Measurements from ENCODE around the gene COPS9. TPM values are rescaled to one million over a fixed set of nuclear protein-coding genes. Genes with fewer than 3 reads are reported as not detected.

Gene COPS9
- total and polyA plus RNA-seq, 12 donors = 63.7 to 469 (median 152) TPM

DNA sequence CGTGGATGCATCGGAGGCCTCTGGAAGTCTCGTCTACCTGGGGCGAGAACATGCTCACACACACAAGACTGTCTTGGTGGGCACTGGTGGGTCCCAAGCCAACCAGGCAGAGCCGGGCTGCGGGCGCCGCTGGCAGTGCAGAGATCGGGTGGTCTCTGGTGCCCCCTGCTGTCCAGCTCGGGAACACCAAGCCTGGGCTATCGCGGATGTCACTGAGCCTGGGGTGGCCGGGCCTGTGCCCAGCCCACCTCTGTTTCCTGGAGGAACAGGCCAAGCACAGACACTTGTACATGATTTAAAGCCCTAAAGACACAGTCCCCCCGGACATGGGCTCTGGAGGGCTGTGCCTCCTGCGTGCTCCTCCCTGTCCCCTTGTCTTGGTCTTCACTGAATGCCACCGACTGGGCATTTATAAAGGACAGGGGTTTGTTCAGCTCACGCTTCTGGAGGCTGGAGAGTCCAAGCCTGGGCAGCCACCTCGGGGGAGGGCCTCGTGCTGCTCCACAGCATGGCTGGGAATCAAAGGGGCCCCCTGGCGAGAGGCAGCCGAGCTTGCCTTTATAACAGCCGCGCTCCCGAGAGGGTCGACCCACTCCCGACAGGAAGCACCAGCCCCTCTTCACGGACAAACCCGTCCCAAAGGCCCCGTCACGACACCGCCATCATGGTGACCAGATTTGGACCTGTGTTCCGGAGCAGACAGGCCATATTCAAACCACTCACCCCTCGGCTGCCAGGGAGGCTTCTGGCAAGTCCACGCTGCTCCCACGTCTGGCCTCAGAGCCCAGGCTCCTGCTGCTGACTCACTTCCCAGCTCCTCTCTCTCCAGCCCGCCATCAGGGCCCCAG, 7.9 kb upstream of the COPS9 start:
- H3K4me1 ChIP-seq (replicated peaks in 1 of 2) = no peaks in the 10 kb centered on the region
- H3K36me3 ChIP-seq (replicated peaks in 1 of 2) = no peaks in the 10 kb centered on the region
- peaks cover 4% of the 10 kb centered on the region for H3K27me3 ChIP-seq
- DNase-seq = peak; percentile 49 to 85 (median 71)
- TF ChIP-seq, protein P1, sequence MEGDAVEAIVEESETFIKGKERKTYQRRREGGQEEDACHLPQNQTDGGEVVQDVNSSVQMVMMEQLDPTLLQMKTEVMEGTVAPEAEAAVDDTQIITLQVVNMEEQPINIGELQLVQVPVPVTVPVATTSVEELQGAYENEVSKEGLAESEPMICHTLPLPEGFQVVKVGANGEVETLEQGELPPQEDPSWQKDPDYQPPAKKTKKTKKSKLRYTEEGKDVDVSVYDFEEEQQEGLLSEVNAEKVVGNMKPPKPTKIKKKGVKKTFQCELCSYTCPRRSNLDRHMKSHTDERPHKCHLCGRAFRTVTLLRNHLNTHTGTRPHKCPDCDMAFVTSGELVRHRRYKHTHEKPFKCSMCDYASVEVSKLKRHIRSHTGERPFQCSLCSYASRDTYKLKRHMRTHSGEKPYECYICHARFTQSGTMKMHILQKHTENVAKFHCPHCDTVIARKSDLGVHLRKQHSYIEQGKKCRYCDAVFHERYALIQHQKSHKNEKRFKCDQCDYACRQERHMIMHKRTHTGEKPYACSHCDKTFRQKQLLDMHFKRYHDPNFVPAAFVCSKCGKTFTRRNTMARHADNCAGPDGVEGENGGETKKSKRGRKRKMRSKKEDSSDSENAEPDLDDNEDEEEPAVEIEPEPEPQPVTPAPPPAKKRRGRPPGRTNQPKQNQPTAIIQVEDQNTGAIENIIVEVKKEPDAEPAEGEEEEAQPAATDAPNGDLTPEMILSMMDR (IDR thresholded peaks at IDR 0.05) = peak; percentile 81 to 96 (median 91)
- TF ChIP-seq POLR2A (IDR thresholded peaks at IDR 0.05) = no peak
- 38 to 61% (median 41%) methylated on average over 13 to 36 of the region's 36 CpGs for WGBS, 4 donors
- H3K4me3 ChIP-seq = no peak overlapping the region
- no peaks in the 10 kb centered on the region for H3K9me3 ChIP-seq (replicated peaks in 1 of 3)
- intact Hi-C loops (cut with DNase I) = loop anchor here (2.0 to 5.0 kb wide), 2 partner anchors 82 to 83 kb away; no protein-coding TSS in a partner anchor
- H3K27ac ChIP-seq = no peak overlapping the region

DNA sequence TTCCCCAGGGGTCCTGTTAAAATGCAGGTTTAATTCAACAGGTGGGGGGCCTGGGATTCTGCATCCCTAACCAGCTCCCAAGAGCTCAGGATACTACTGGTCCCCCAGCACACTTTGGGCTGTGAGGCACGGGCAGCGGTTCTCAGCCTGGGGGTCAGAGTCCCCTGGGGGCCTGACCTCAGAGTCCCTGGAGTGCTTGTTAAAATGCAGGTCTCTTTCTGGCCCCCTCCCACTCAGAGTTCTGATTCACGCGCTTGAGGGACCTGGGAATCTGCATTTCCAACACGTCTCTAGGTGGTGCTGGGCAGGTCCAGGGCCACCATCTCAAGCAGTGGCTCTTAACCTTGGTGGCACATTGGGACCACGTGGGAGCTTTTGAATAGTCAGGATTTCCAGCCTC, 7.2 kb upstream of the COPS9 start:
- no peak overlapping the region for H3K4me3 ChIP-seq
- DNase-seq = no peak
- no peak overlapping the region for H3K27ac ChIP-seq
- 58 to 81% (median 67%) methylated on average over 4 to 6 of the region's 6 CpGs for WGBS, 4 donors
- peaks cover 4% of the 10 kb centered on the region for H3K27me3 ChIP-seq
- H3K36me3 ChIP-seq (replicated peaks in 1 of 2) = no peaks in the 10 kb centered on the region
- intact Hi-C loops (cut with DNase I) = loop anchor here in 1 of 2 donors (5.0 kb wide), 1 partner anchor 81 kb away; no protein-coding TSS in a partner anchor
- TF ChIP-seq, protein P1 (IDR thresholded peaks at IDR 0.05) = no peak
- TF ChIP-seq POLR2A (IDR thresholded peaks at IDR 0.05) = no peak
- no peaks in the 10 kb centered on the region for H3K9me3 ChIP-seq (replicated peaks in 1 of 3)
- no peaks in the 10 kb centered on the region for H3K4me1 ChIP-seq (replicated peaks in 1 of 2)

DNA sequence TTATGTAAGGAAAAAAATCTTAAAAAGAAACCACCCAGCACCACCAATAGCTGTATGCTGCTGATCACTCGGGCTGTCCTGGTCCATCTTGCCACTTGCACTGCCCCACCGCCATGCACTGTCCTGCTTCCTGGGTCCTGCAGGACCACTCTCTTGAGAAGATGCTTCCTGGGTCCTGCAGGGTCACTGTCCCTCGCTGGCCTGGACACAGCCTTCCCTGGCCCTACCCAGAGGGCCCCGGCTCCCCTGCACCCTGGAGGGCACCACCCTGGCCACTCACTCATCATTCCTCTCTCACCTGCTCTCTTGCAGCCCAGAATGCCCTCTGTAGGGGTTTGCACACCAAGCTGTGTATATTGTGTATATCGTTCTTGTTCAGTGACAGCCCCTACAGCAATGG, 6.8 kb upstream of the COPS9 start:
- H3K4me3 ChIP-seq = no peak overlapping the region
- H3K27ac ChIP-seq = no peak overlapping the region
- H3K36me3 ChIP-seq (replicated peaks in 1 of 2) = no peaks in the 10 kb centered on the region
- H3K9me3 ChIP-seq (replicated peaks in 1 of 3) = no peaks in the 10 kb centered on the region
- intact Hi-C loops (cut with DNase I) = loop anchor here in 1 of 2 donors (5.0 kb wide), 1 partner anchor 81 kb away; no protein-coding TSS in a partner anchor
- H3K27me3 ChIP-seq = peaks cover 4% of the 10 kb centered on the region
- TF ChIP-seq, protein P1 (IDR thresholded peaks at IDR 0.05) = no peak
- no peak for TF ChIP-seq POLR2A (IDR thresholded peaks at IDR 0.05)
- 75 to 90% (median 80%) methylated on average over 3 to 5 of the region's 5 CpGs for WGBS, 4 donors
- no peaks in the 10 kb centered on the region for H3K4me1 ChIP-seq (replicated peaks in 1 of 2)
- no peak for DNase-seq

DNA sequence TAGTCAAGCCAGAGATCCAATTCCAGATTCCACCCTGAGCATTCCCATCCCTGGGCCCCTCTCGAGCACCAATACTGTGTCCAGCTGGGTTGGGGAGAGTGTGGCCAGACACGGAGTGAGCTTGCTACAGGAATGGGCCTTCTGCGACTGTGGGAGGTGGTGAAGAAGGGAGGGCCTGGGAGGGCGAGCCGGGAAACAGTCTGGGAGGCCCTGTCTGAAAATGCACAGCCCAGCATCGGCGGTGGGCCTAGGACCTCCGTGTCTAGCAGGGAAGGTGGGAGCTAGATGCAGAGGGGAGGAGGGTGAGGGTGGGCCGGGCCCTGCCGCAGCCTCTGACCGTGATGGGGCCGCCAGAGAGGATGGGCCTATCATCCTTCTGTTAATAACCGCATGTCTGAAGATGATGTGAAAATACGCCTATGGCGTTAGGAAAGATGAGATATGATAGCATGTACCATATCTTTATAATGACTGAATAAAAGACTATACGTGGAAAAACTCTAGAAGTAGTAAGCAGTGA, 6.2 kb upstream of the COPS9 start:
- intact Hi-C loops (cut with DNase I) = loop anchor here in 1 of 2 donors (5.0 kb wide), 1 partner anchor 80 kb away; no protein-coding TSS in a partner anchor
- no peak overlapping the region for H3K27ac ChIP-seq
- H3K4me1 ChIP-seq (replicated peaks in 1 of 2) = no peaks in the 10 kb centered on the region
- no peak for DNase-seq
- 81 to 89% (median 84%) methylated on average over 15 to 16 of the region's 16 CpGs for WGBS, 4 donors
- no peak overlapping the region for H3K4me3 ChIP-seq
- peaks cover 4% of the 10 kb centered on the region for H3K27me3 ChIP-seq
- no peak for TF ChIP-seq POLR2A (IDR thresholded peaks at IDR 0.05)
- TF ChIP-seq, protein P1 (IDR thresholded peaks at IDR 0.05) = no peak
- H3K36me3 ChIP-seq (replicated peaks in 1 of 2) = no peaks in the 10 kb centered on the region
- H3K9me3 ChIP-seq (replicated peaks in 1 of 3) = no peaks in the 10 kb centered on the region
